Duodenal mucosa (tissue), 2 donors: ENCODE results near the gene HSPB1.
A peak's percentile ranks its signal among the peaks of the same experiment; 100 is the strongest.
"Not testable (repeated sequence)": the region's sequence is repeated elsewhere in the genome, so short reads cannot be mapped to it uniquely, and the experiment has no call there.

Source experiments
- H3K27ac ChIP-seq: one replicate; pipeline ENCODE4 v1.7.0; 2013; ENCODE audit warnings: low read depth, low read length
- H3K27me3 ChIP-seq, 2 donors: one replicate each; pipeline ENCODE4 v1.7.0; 2013; ENCODE audit warnings: low read length in 2 of 2, control low read depth in 1 of 2; ENCODE audit not compliant: insufficient read depth in 2 of 2, control insufficient read depth in 1 of 2
- H3K36me3 ChIP-seq, 2 donors: one replicate each; pipeline ENCODE4 v1.7.0; 2013; ENCODE audit warnings: low read length in 2 of 2, control low read depth in 1 of 2; ENCODE audit not compliant: insufficient read depth in 2 of 2, control insufficient read depth in 1 of 2
- H3K4me1 ChIP-seq, 2 donors: one replicate each; pipeline ENCODE4 v1.7.0; 2013; ENCODE audit warnings: low read length in 2 of 2, control low read depth in 1 of 2; ENCODE audit not compliant: insufficient read depth in 2 of 2, control insufficient read depth in 1 of 2
- H3K4me3 ChIP-seq, 2 donors: one replicate each; pipeline ENCODE4 v1.7.0; 2013; ENCODE audit warnings: low read length in 2 of 2, low read depth in 1 of 2
- H3K9ac ChIP-seq, 2 donors: one replicate each; pipeline ENCODE4 v1.7.0; 2013; ENCODE audit warnings: low read length in 2 of 2, low read depth in 1 of 2
- H3K9me3 ChIP-seq, 2 donors: one replicate each; pipeline ENCODE4 v1.7.0; 2013; ENCODE audit warnings: low read length in 2 of 2, control low read depth in 1 of 2; ENCODE audit not compliant: control insufficient read depth in 1 of 2

Gene HSPB1

GRCh38 chr7:76292213-76292573 is 10.3 kb upstream of the HSPB1 start:
- Histone ChIP-seq H3K4me3 (peak overlapping the region; percentile 7 to 15), H3K9me3 (no peaks in the 10 kb centered on the region)

GRCh38 chr7:76292911-76293310 is 9.6 kb upstream of the HSPB1 start:
- not testable (repeated sequence) for H3K9me3 ChIP-seq, H3K27me3 ChIP-seq, H3K4me3 ChIP-seq, H3K27ac ChIP-seq, H3K9ac ChIP-seq, H3K36me3 ChIP-seq
- H3K4me1 ChIP-seq: peaks cover 25 to 31% of the 10 kb centered on the region in 2 donors

More at GRCh38 chr7:76292213-76292573, 10.3 kb upstream of the HSPB1 start:
- no peaks in the 10 kb centered on the region for H3K27me3 ChIP-seq
- no peaks in the 10 kb centered on the region for H3K36me3 ChIP-seq
- H3K27ac ChIP-seq: peak overlapping the region; percentile 91
- peak overlapping the region; percentile 51 to 52 for H3K9ac ChIP-seq
- peaks cover 23 to 26% of the 10 kb centered on the region in 2 donors for H3K4me1 ChIP-seq

GRCh38 chr7:76293407-76293901 is 9.0 kb upstream of the HSPB1 start:
- no peaks in the 10 kb centered on the region for H3K27me3 ChIP-seq
- H3K4me3 ChIP-seq: no peak overlapping the region
- H3K9me3 ChIP-seq: no peaks in the 10 kb centered on the region
- no peak overlapping the region for H3K27ac ChIP-seq
- H3K36me3 ChIP-seq: no peaks in the 10 kb centered on the region
- peaks cover 25 to 32% of the 10 kb centered on the region in 2 donors for H3K4me1 ChIP-seq
- no peak overlapping the region for H3K9ac ChIP-seq

DNA sequence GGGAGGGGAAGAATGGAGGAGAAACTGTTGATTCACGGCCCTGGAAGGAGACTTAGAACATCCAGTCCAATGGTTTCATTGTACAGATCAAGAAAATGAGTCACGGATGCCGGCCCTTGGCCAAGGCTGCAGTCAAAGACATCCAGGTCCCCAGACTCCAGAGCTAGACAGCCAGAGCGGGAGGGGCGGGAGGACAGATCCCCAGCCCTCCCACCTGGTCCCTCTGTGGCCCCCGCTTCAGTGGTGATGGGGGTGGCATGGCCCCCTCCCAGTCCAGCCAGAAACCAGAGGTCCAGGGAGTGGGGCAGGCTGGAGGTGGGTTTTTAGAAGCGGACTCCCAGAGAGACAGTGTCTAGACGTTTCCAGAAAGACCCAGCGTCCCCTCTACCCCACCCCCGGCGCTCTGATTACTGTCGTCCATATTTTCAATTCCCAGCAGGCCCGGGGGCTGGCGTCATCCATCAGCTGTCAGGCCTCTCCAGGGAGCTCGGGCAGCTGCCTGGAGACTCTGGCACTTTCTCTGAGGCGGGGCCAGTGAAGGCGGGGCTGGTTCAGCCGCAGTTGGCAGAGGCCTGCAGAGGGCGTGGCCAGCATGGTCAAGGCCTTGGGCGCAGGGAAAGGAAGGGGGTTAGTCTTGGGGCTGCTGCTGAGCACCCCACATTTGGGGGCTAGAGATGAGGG is 8.0 kb upstream of the HSPB1 start:
- Histone ChIP-seq H3K9me3 (no peaks in the 10 kb centered on the region), H3K4me3 (peak overlapping the region; percentile 43 to 51), H3K27me3 (no peaks in the 10 kb centered on the region), H3K27ac (peak overlapping the region; percentile 95), H3K4me1 (peaks cover 31 to 37% of the 10 kb centered on the region in 2 donors), H3K9ac (peak overlapping the region; percentile 73 to 86), H3K36me3 (no peaks in the 10 kb centered on the region)

DNA sequence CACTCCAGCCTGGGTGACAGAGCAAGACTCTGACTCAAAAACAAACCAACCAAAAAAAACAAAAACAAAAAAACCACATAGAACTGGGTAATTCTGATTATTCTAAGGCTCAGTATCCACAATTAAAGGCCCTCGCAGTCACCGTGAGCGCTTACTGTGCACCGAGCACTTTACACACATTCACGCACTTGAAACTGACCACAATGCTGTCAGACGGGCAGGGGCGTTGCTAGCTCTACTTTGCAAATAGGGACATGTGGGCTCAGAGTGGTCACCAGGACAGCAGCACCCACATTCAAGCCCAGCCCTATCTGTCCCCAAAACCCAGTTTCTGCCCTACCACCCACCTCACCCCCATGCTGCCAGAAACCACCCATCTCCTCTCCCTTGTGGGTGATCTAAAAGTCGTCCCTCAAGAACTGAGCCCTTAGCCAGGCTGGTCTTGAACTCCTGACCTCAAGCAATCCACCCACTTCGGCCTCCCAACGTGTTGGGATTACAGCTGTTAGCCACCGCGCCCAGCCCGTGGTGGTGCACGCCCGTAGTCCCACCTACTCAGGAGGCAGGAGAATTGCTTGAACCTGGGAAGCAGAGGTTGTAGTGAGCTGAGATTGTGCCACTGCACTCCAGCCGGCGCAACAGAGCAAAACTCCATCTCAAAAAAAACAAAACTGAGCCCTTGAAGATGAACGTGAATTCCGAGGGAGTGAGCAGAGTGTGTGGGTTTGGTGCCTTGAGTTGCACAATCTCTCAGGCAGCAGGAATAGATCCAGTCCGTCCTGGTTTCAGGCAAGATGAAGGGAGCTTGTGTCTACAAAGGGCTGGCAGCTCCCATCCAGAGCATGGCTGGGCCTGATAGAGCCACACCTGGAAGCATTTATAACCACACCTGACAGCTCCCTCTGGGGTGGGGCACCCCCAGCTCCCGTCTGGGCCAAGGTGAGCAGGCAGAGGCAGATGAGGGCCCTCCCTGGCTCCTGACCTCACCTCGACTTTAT is 5.4 kb upstream of the HSPB1 start:
- Histone ChIP-seq H3K27ac (peak overlapping the region; percentile 94), H3K27me3 (no peaks in the 10 kb centered on the region), H3K36me3 (no peaks in the 10 kb centered on the region), H3K9me3 (no peaks in the 10 kb centered on the region), H3K9ac (peak overlapping the region; percentile 69 to 79), H3K4me3 (peak overlapping the region in 1 of 2 donors; percentile 45), H3K4me1 (peaks cover 41 to 46% of the 10 kb centered on the region in 2 donors)

- Histone ChIP-seq H3K4me1 (peaks cover 36 to 37% of the 10 kb centered on the region in 2 donors), H3K27ac (peak overlapping the region; percentile 62)
These were observed 2.2 kb upstream of the HSPB1 start for GRCh38 chr7:76300166-76300731.

GRCh38 chr7:76301000-76301399 is 1.5 kb upstream of the HSPB1 start:
- Histone ChIP-seq H3K4me1 (peaks cover 29 to 37% of the 10 kb centered on the region in 2 donors), H3K9me3 (no peaks in the 10 kb centered on the region), H3K27me3 (no peaks in the 10 kb centered on the region), H3K4me3 (no peak overlapping the region), H3K9ac (no peak overlapping the region), H3K36me3 (no peaks in the 10 kb centered on the region), H3K27ac (no peak overlapping the region)

More at GRCh38 chr7:76300166-76300731, 2.2 kb upstream of the HSPB1 start:
- H3K9me3 ChIP-seq: no peaks in the 10 kb centered on the region
- no peaks in the 10 kb centered on the region for H3K27me3 ChIP-seq
- peak overlapping the region in 1 of 2 donors; percentile 43 for H3K9ac ChIP-seq
- no peaks in the 10 kb centered on the region for H3K36me3 ChIP-seq
- no peak overlapping the region for H3K4me3 ChIP-seq

DNA sequence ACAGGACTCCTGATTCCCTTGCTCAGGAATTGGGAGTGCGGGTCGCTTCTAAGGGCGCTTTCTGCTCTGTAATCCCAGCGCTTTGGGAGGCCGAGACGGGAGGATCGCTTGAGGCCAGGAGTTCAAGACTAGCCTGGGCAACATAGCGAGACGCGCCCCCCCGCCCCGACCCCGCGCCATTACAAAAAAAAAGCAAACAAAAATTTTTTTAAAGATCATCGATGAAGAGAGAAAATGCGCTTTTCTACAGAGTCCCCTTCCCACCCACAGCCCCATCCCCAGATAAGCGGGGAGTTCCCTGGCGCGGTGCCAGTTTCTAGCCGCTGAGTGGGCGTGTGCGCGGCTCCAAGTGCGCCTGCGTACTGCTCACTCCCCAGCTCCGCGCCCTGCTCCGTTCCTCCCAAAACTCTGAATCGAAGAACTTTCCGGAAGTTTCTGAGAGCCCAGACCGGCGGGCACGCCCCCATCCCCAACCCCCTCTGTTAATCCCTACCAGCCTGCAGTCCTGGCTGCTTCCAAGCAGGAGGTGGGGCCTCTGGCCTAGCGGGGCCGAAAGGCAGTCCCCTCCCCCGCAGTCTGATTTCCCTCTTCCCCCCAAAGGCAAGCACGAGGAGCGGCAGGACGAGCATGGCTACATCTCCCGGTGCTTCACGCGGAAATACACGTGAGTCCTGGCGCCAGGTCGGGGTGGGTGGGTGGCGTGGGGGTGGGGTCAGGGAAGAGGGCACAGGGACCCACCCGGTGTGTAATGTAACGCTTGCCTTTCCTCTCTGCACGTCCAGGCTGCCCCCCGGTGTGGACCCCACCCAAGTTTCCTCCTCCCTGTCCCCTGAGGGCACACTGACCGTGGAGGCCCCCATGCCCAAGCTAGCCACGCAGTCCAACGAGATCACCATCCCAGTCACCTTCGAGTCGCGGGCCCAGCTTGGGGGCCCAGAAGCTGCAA is 1.0 kb downstream of the HSPB1 start:
- Histone ChIP-seq H3K4me1 (peaks cover 16 to 26% of the 10 kb centered on the region in 2 donors), H3K36me3 (no peaks in the 10 kb centered on the region), H3K9ac (peak overlapping the region; percentile 92 to 96), H3K9me3 (no peaks in the 10 kb centered on the region), H3K4me3 (peak overlapping the region; percentile 77 to 79), H3K27ac (peak overlapping the region; percentile 98), H3K27me3 (no peaks in the 10 kb centered on the region)

GRCh38 chr7:76304888-76305375 is 2.5 kb downstream of the HSPB1 start:
- peaks cover 7 to 16% of the 10 kb centered on the region in 2 donors for H3K4me1 ChIP-seq
- peak overlapping the region in 1 of 2 donors; percentile 18 for H3K9ac ChIP-seq
- no peaks in the 10 kb centered on the region for H3K9me3 ChIP-seq
- H3K27me3 ChIP-seq: no peaks in the 10 kb centered on the region
- peak overlapping the region; percentile 32 for H3K27ac ChIP-seq
- no peaks in the 10 kb centered on the region for H3K36me3 ChIP-seq
- peak overlapping the region in 1 of 2 donors; percentile 8 for H3K4me3 ChIP-seq
